ENCODE data around the gene PGRMC1. TPM values are rescaled to one million over a fixed set of nuclear protein-coding genes. Genes with fewer than 3 reads are reported as not detected.

PGRMC1 gene
- total and polyA plus RNA-seq, 2 experiments from 2014 or later = 235 to 370 TPM

- Histone ChIP-seq H4K20me1 (replicated peaks; ENCODE audit: insufficient read depth) (no peaks in the 10 kb centered on the region), H3K4me3 (no peak overlapping the region), H3K79me2 (replicated peaks; ENCODE audit: insufficient read depth) (no peaks in the 10 kb centered on the region), H3K9me2 (ENCODE audit: insufficient read depth) (no peaks in the 10 kb centered on the region), H3K27ac (ENCODE audit: low read depth) (no peak overlapping the region), H3K27me3 (ENCODE audit: insufficient read depth) (no peaks in the 10 kb centered on the region), H3F3A (replicated peaks; ENCODE audit: low read depth) (no peaks in the 10 kb centered on the region), H3K4me2 (no peak overlapping the region), H2AFZ (no peak overlapping the region), H3K4me1 (ENCODE audit: insufficient read depth) (peaks cover 6% of the 10 kb centered on the region), H3K36me3 (ENCODE audit: insufficient read depth) (no peaks in the 10 kb centered on the region)
- H3K27me3 Mint-ChIP-seq (ENCODE audit: insufficient read depth, low read depth, poor library complexity) = peaks cover 3% of the 10 kb centered on the region
- DNase-seq (ENCODE audit: low spot score) (no peak), ATAC-seq (no peak)
- H3K9me3 Mint-ChIP-seq = no peaks in the 10 kb centered on the region
- H3K36me3 Mint-ChIP-seq (ENCODE audit: low read depth) = no peaks in the 10 kb centered on the region
- H3K4me1 Mint-ChIP-seq = peaks cover 13% of the 10 kb centered on the region
- H3K4me3 Mint-ChIP-seq = no peak overlapping the region
- TF ChIP-seq CTCF (conservative IDR thresholded peaks at IDR 0.05; ENCODE audit: low read depth in 2 of 2) (no peak), STAT1 (IDR thresholded peaks at IDR 0.05; ENCODE audit: unreplicated experiment) (no peak), ZNF114 (CRISPR knock-in tag; IDR thresholded peaks at IDR 0.05) (no peak), JUNB (IDR thresholded peaks at IDR 0.05; ENCODE audit: unreplicated experiment) (no peak), POLR2AphosphoS5 (IDR thresholded peaks at IDR 0.05; ENCODE audit: low read depth) (no peak), CREB1 (CRISPR knock-in tag; IDR thresholded peaks at IDR 0.05; ENCODE audit: low read depth) (no peak), ZNF462 (CRISPR knock-in tag; IDR thresholded peaks at IDR 0.05) (no peak), NANOG (IDR thresholded peaks at IDR 0.05; ENCODE audit: borderline replicate concordance) (no peak), EZH2phosphoT487 (IDR thresholded peaks at IDR 0.05; ENCODE audit: unreplicated experiment) (no peak), EZH2 (IDR thresholded peaks at IDR 0.05; ENCODE audit: low read depth, unreplicated experiment) (no peak), ETS1 (IDR thresholded peaks at IDR 0.05) (no peak), REST (IDR thresholded peaks at IDR 0.05; ENCODE audit: unreplicated experiment) (no peak), ZNF331 (CRISPR knock-in tag; IDR thresholded peaks at IDR 0.05; ENCODE audit: low read depth) (no peak)
- no peak overlapping the region for H3K27ac Mint-ChIP-seq
Measured at GRCh38 chrX:119229253-119229615, 6.9 kb upstream of the PGRMC1 start.

Data from GM23338 (cell line).